GM12874 (cell line): Measurements from ENCODE around the gene SIGLEC12.

ENCODE experiments used
- CTCF ChIP-seq: IDR thresholded peaks from 2 replicates; pipeline ENCODE4 v1.5.1; 2011; ENCODE audit warnings: low read depth, mild to moderate bottlenecking, control low read depth, low read length, moderate library complexity; ENCODE audit not compliant: insufficient read depth

SIGLEC12 gene

DNA sequence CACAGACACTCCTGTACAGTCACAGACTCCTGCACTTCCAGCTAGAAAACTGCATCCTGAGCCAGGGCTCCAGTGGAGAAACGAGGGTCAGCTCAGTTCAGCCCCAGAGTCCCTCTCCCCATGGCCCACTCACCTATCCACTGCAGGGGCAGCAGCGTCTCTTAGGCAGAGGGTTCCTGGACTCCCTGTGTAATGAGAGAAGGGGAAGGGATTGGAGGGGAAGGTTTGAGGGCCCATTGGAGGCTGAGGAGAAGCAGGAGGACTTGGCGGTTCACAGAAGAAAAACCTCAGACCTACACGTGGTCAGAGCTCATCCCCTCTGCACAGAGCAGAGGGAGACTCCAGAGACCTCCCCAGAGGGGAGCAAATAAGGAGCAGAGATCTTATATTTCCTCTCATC is 32.4 kb downstream of the SIGLEC12 start:
- TF ChIP-seq CTCF = no peak

DNA sequence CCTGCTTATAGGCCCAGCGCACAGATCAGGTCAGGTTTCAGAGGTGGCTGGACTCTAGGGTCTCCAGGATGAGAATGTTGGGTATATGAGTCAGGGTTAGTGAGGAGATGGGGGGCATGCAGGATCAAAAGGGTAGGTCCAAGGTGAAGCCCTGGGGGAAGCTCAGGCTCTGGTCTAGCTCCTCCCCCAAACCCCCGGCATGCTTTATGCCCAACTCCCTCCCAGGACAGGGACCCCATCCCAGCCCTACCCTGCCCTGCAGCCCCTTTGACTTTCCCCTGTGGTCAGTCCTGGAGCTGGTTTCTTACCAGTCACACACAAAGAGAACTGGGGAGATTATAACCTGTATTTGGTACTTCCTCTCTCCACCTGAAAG is 33.1 kb downstream of the SIGLEC12 start:
- no peak for TF ChIP-seq CTCF

- no peak for TF ChIP-seq CTCF
Observed at GRCh38 chr19:51467864-51468544, 33.6 kb downstream of the SIGLEC12 start.

GRCh38 chr19:51466723-51467122 is 34.9 kb downstream of the SIGLEC12 start:
- no peak for TF ChIP-seq CTCF

DNA sequence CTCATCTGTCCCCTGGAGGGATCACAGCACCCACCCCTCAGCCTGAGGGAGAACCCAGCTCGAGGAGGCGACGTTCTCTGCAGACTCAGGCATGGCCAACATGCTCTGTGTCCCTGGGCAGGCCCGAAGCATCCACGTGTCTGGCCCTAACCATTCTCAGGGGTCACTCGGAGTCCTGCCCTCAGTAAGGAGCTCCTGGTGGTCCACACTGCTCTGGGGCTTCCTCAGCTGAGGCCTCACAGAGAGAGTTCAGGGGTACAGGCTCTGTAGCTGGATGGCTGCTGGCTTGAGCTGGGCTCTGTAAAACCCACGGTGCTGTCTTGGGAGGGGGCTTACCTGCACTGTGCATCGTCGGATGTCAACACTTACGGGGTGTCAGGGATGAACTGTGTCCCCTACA is 38.9 kb downstream of the SIGLEC12 start:
- no peak for TF ChIP-seq CTCF

- TF ChIP-seq CTCF = no peak
Observed at GRCh38 chr19:51462276-51462675, 39.3 kb downstream of the SIGLEC12 start.

- TF ChIP-seq CTCF = no peak
Observed at GRCh38 chr19:51461723-51462161, 39.9 kb downstream of the SIGLEC12 start.
